BLaER1 (cell line): ENCODE results near the gene KCNG4.

ENCODE experiments used
- H3K27ac ChIP-seq: shearing (Covaris generic); formaldehyde crosslinking; 2 replicates; pipeline ENCODE4 v1.8.1; 2022
- H3K27me3 ChIP-seq: shearing (Covaris generic); formaldehyde crosslinking; 2 replicates; pipeline ENCODE4 v1.8.1; 2022
- H3K36me3 ChIP-seq: shearing (Covaris generic); formaldehyde crosslinking; 2 replicates; pipeline ENCODE4 v1.8.1; 2022
- H3K4me1 ChIP-seq: shearing (Covaris generic); formaldehyde crosslinking; 2 replicates; pipeline ENCODE4 v1.8.1; 2022
- H3K4me2 ChIP-seq: shearing (Covaris generic); formaldehyde crosslinking; 2 replicates; pipeline ENCODE4 v1.8.1; 2022
- H3K4me3 ChIP-seq: shearing (Covaris generic); formaldehyde crosslinking; 2 replicates; pipeline ENCODE4 v1.8.1; 2022
- H3K9ac ChIP-seq: shearing (Covaris generic); formaldehyde crosslinking; 2 replicates; pipeline ENCODE4 v1.8.1; 2022
- H3K9me3 ChIP-seq: shearing (Covaris generic); formaldehyde crosslinking; 2 replicates; pipeline ENCODE4 v1.8.1; 2022
- H4K20me1 ChIP-seq: shearing (Covaris generic); formaldehyde crosslinking; 2 replicates; pipeline ENCODE4 v1.8.1; 2022
- Cebpa-rat ChIP-seq: shearing (Covaris generic); IDR thresholded peaks from 2 replicates; pipeline ENCODE4 v1.8.1; 2022

Gene KCNG4

GRCh38 chr16:84239909-84240308 is at the start of gene KCNG4:
Gene KCNG4, minus strand, starts transcription at chr16:84240012. Its CDS starts 2,527 bp downstream, at chr16:84237485.
- no peak for TF ChIP-seq Cebpa-rat
- Histone ChIP-seq H3K9me3 (no peaks in the 10 kb centered on the region), H4K20me1 (0 out of 2 replicates have a peak, but pooled peaks cover 6% of the 10 kb centered on the region), H3K4me3 (no peak within 1 kb of the TSS), H3K36me3 (no peaks in the 10 kb centered on the region), H3K27me3 (no peaks in the 10 kb centered on the region), H3K9ac (0 out of 2 replicates have a peak within 1 kb of the TSS, but pooled peaks have one; percentile 37), H3K27ac (peak within 1 kb of the TSS; percentile 61), H3K4me2 (peak within 1 kb of the TSS; percentile 90), H3K4me1 (peaks cover 28% of the 10 kb centered on the region)

DNA sequence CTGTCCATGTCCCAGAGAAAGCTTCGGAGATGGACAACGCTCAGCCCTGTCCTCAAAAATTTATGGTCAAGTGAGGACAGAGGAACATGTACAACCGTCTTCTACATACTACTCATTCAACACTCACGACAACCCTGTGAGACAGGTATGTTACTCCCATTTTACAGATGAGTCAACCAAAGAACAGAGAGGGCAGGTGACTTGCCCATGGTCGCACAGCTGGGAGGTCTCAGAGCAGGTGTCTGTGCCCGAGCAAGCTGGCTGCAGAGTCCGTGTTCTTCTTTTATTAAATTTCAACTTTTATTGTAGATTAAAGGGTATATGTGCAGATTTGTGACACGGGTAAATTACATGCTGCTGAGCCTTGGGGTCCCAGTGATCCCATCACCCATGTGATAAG is 49.1 kb upstream of the KCNG4 start:
- Histone ChIP-seq H3K4me3 (no peak overlapping the region), H3K27ac (no peak overlapping the region), H3K27me3 (peaks cover 1% of the 10 kb centered on the region; the same call in 1 of the 2 replicates), H3K9me3 (no peaks in the 10 kb centered on the region), H3K4me2 (no peak overlapping the region), H3K36me3 (no peaks in the 10 kb centered on the region), H3K9ac (no peak overlapping the region), H3K4me1 (peaks cover 51% of the 10 kb centered on the region), H4K20me1 (no peaks in the 10 kb centered on the region)
- no peak for TF ChIP-seq Cebpa-rat

DNA sequence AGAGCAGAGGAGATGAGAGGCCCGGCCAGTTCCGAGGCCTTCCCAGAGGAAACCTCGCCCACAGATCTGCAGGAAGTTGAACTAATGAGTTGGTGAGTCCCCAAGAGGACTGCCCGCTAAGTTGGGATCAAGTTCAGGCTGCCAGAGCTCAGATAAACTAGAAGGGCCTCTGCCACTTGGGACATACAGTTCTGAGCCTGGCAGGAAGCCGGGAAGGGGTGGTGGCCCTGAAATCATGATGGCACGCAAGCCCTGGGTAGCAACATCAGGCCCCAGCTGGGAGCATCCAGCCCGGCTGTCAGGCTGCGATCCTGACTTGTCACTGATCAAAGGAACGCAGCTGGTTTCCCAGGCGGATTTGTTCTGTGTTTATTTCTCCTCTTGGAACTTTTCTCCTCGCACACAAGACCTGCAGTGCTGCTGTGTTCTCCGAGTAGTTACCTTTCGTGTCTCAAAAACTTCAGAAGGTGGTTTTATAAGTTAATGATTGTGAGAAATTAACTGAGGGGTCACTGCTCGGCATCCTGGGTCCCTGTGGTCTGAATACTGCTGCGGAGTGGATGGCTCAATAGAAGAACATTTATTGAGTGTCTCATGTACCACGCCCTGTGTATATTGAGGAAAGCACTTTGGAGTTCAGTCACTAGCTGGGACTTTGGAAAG is 46.9 kb upstream of the KCNG4 start:
- no peaks in the 10 kb centered on the region for H3K27me3 ChIP-seq
- H4K20me1 ChIP-seq, result no peaks in the 10 kb centered on the region
- H3K9ac ChIP-seq, result peak overlapping the region; percentile 52
- H3K4me3 ChIP-seq, result no peak overlapping the region
- no peak for TF ChIP-seq Cebpa-rat
- peak overlapping the region; percentile 63 for H3K4me2 ChIP-seq
- peak overlapping the region; percentile 14; the same call in 1 of the 2 replicates for H3K27ac ChIP-seq
- no peaks in the 10 kb centered on the region for H3K9me3 ChIP-seq
- peaks cover 40% of the 10 kb centered on the region for H3K4me1 ChIP-seq
- no peaks in the 10 kb centered on the region for H3K36me3 ChIP-seq

- Histone ChIP-seq H3K9ac (no peak overlapping the region), H3K4me2 (no peak overlapping the region)
Measured at GRCh38 chr16:84284154-84284722, 44.4 kb upstream of the KCNG4 start.

GRCh38 chr16:84283314-84284153 is 43.7 kb upstream of the KCNG4 start:
- Histone ChIP-seq H3K27ac (no peak overlapping the region), H3K36me3 (no peaks in the 10 kb centered on the region), H3K4me3 (no peak overlapping the region), H3K4me1 (peaks cover 35% of the 10 kb centered on the region), H3K27me3 (no peaks in the 10 kb centered on the region), H3K9ac (no peak overlapping the region), H3K4me2 (no peak overlapping the region), H3K9me3 (no peaks in the 10 kb centered on the region), H4K20me1 (no peaks in the 10 kb centered on the region)
- no peak for TF ChIP-seq Cebpa-rat

More at GRCh38 chr16:84284154-84284722, 44.4 kb upstream of the KCNG4 start:
- Histone ChIP-seq H3K27ac (no peak overlapping the region), H3K9me3 (no peaks in the 10 kb centered on the region), H3K4me1 (peaks cover 35% of the 10 kb centered on the region), H3K36me3 (no peaks in the 10 kb centered on the region), H3K27me3 (no peaks in the 10 kb centered on the region), H4K20me1 (no peaks in the 10 kb centered on the region), H3K4me3 (no peak overlapping the region)
- no peak for TF ChIP-seq Cebpa-rat

GRCh38 chr16:84282533-84282932 is 42.7 kb upstream of the KCNG4 start:
- Histone ChIP-seq H4K20me1 (no peaks in the 10 kb centered on the region), H3K9ac (no peak overlapping the region), H3K27ac (no peak overlapping the region), H3K27me3 (no peaks in the 10 kb centered on the region), H3K4me2 (no peak overlapping the region), H3K4me1 (peaks cover 28% of the 10 kb centered on the region), H3K36me3 (no peaks in the 10 kb centered on the region), H3K9me3 (no peaks in the 10 kb centered on the region), H3K4me3 (no peak overlapping the region)
- no peak for TF ChIP-seq Cebpa-rat

DNA sequence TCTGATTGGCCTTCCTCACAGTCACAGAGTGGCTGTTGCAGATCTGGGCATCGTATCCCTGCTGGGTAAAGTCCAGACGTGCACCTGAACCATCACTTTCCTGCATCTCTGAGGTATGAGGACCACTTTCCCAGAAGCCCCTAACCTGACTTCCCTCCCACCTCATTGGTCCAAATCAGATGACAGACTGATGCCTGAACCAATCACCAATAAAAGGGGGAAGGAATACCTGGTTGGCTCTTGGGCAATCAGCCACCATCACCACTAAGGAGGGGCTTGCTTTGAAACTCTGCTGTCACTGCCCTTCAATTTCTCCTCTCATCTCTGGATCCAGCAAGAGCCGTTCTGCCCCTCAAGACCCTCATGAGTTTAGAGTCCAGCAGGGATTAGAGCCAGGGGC is 41.3 kb upstream of the KCNG4 start:
- Histone ChIP-seq H3K4me2 (no peak overlapping the region), H3K9me3 (no peaks in the 10 kb centered on the region), H3K27ac (no peak overlapping the region), H3K36me3 (no peaks in the 10 kb centered on the region), H4K20me1 (no peaks in the 10 kb centered on the region), H3K27me3 (no peaks in the 10 kb centered on the region), H3K9ac (no peak overlapping the region), H3K4me1 (peaks cover 14% of the 10 kb centered on the region), H3K4me3 (no peak overlapping the region)
- no peak for TF ChIP-seq Cebpa-rat

DNA sequence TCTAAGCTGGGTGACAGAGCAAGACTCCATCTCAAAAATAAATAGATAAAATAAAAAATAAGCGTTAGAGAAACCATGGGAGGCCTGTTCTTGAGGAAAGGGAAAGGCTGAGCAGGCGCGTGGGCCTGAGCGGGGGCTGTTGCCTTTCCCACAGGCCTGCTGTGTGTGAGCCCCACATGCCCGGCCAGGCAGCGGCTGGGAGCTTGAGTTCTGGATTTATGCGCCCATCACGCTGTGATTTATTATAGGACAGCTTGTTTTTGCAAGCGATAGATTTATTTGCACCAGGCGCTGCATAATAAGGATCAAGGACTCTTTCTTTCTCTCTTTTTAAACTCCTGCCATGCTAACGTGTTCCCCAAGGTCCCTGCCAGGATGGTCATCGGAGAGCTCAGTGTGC is 40.1 kb upstream of the KCNG4 start:
- H3K4me3 ChIP-seq, result no peak overlapping the region
- no peak overlapping the region for H3K9ac ChIP-seq
- TF ChIP-seq Cebpa-rat, result no peak
- H3K36me3 ChIP-seq, result no peaks in the 10 kb centered on the region
- H4K20me1 ChIP-seq, result no peaks in the 10 kb centered on the region
- H3K4me1 ChIP-seq, result peaks cover 5% of the 10 kb centered on the region; the same call in 1 of the 2 replicates
- H3K4me2 ChIP-seq, result no peak overlapping the region
- no peak overlapping the region for H3K27ac ChIP-seq
- no peaks in the 10 kb centered on the region for H3K27me3 ChIP-seq
- no peaks in the 10 kb centered on the region for H3K9me3 ChIP-seq

GRCh38 chr16:84278968-84279367 is 39.2 kb upstream of the KCNG4 start:
- Histone ChIP-seq H3K4me3 (no peak overlapping the region), H3K4me2 (no peak overlapping the region), H3K27me3 (no peaks in the 10 kb centered on the region), H3K9me3 (no peaks in the 10 kb centered on the region), H3K36me3 (no peaks in the 10 kb centered on the region), H4K20me1 (no peaks in the 10 kb centered on the region), H3K27ac (no peak overlapping the region), H3K4me1 (0 out of 2 replicates have a peak, but pooled peaks cover 5% of the 10 kb centered on the region), H3K9ac (no peak overlapping the region)
- TF ChIP-seq Cebpa-rat, result no peak

DNA sequence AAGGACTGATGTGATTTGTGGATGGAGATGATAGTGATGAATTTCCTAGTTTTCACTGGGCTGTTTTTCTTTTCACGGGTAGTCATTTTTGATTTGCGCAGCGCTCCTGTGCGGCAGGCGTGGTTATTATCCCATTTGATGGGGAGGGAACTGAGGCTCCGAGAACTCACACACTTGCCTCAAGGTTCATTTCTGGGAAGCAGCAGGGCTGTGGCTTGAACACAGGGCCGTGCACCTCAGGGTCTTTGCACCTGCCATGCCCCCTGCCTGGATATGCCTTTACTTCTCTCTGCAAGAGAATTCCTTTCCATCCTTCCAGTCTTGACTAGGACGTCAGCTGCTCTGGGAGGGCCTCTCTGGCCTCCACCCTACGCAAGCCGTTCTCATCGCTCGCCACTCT is 38.5 kb upstream of the KCNG4 start:
- no peak for TF ChIP-seq Cebpa-rat
- no peak overlapping the region for H3K27ac ChIP-seq
- H3K4me2 ChIP-seq, result no peak overlapping the region
- no peaks in the 10 kb centered on the region for H3K9me3 ChIP-seq
- no peaks in the 10 kb centered on the region for H3K36me3 ChIP-seq
- no peaks in the 10 kb centered on the region for H4K20me1 ChIP-seq
- no peak overlapping the region for H3K4me3 ChIP-seq
- no peak overlapping the region for H3K9ac ChIP-seq
- no peaks in the 10 kb centered on the region for H3K27me3 ChIP-seq
- 0 out of 2 replicates have a peak, but pooled peaks cover 3% of the 10 kb centered on the region for H3K4me1 ChIP-seq
